ENCODE measurements around the gene ARHGAP26. TPM values are rescaled to one million over a fixed set of nuclear protein-coding genes. Genes with fewer than 3 reads are reported as not detected.

ARHGAP26 gene
- total RNA-seq, 1 experiment from 2014 or later = 34.5 TPM

DNA sequence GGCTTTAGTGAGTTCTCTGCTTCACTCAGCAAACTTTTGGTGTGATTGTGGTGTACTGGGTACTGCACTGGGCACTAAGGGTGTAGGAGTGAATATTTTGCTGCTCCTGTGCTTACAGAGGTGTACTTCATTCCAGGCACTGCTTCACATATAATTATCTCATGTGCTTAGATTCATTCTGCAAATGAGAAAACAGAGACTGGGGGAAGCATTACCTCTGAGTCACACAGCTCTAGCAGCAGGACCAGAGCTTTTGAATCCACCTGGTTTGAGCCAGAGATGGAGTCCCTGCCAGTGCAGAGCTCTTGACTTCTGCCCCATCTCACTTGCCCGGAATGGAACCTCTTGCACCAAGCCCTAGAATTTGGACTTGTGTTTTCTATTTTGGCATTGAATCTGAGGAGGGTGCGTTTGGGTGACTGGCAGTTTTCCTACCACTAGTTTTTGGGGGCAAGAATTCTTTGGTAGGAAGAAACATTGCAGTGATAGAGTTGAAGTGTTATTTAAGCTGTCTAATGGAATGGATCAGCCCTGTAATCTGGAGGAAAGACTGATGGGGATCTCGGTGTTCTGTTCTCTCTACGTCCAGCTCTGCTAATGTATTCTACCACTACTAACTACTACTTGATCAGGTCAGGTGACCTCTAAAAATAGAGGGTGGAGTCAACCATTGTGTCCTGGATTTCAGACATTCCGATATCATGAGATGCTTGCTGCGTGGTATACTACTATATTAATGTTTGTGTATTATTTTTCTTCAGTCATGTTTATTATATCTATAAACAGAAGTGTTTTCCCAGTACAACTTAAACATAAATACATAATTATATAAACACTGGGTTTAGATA lies 2.5 kb downstream of the ARHGAP26 start:
- ChIA-PET POLR2A (no interaction called here), CTCF (interaction anchor here (0.9 to 4.5 kb wide), 3 partner anchors 60 to 116 kb away, joined by 3 to 19 read pairs (median 4); no protein-coding TSS in a partner anchor), RAD21 (ENCODE audit: low non-redundant PET in 1 of 2, low total read pairs in 2 of 2, uncharacterized antibody in 2 of 2, unreplicated experiment in 2 of 2) (no interaction called here)
- H3K4me2 ChIP-seq (ENCODE audit: low read length) = peak overlapping the region; percentile 93
- BruUV-seq (replicated peaks) = no TSS peak
- no peaks in the 10 kb centered on the region for H3K27me3 ChIP-seq (ENCODE audit: insufficient read depth, low read length)
- H3K9me3 ChIP-seq (ENCODE audit: control insufficient read depth in 1 of 2, insufficient read depth in 1 of 2, low read depth in 1 of 2, low read length in 2 of 2) = no peaks in the 10 kb centered on the region
- TF ChIP-seq ZNF274 (IDR thresholded peaks at IDR 0.05; ENCODE audit: low read depth, low read length) (no peak), EZH2 (IDR thresholded peaks at IDR 0.05) (no peak), SP1 (IDR thresholded peaks at IDR 0.05; ENCODE audit: low read depth) (no peak), POLR2AphosphoS5 (IDR thresholded peaks at IDR 0.05; ENCODE audit: low read depth, low read length) (no peak), YY1 (IDR thresholded peaks at IDR 0.05; ENCODE audit: extremely low read depth, insufficient replicate concordance, low read depth, low read length) (no peak)
- TF ChIP-seq, protein P1, sequence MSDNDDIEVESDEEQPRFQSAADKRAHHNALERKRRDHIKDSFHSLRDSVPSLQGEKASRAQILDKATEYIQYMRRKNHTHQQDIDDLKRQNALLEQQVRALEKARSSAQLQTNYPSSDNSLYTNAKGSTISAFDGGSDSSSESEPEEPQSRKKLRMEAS (IDR thresholded peaks at IDR 0.05) = no peak
- TF ChIP-seq, protein P2, sequence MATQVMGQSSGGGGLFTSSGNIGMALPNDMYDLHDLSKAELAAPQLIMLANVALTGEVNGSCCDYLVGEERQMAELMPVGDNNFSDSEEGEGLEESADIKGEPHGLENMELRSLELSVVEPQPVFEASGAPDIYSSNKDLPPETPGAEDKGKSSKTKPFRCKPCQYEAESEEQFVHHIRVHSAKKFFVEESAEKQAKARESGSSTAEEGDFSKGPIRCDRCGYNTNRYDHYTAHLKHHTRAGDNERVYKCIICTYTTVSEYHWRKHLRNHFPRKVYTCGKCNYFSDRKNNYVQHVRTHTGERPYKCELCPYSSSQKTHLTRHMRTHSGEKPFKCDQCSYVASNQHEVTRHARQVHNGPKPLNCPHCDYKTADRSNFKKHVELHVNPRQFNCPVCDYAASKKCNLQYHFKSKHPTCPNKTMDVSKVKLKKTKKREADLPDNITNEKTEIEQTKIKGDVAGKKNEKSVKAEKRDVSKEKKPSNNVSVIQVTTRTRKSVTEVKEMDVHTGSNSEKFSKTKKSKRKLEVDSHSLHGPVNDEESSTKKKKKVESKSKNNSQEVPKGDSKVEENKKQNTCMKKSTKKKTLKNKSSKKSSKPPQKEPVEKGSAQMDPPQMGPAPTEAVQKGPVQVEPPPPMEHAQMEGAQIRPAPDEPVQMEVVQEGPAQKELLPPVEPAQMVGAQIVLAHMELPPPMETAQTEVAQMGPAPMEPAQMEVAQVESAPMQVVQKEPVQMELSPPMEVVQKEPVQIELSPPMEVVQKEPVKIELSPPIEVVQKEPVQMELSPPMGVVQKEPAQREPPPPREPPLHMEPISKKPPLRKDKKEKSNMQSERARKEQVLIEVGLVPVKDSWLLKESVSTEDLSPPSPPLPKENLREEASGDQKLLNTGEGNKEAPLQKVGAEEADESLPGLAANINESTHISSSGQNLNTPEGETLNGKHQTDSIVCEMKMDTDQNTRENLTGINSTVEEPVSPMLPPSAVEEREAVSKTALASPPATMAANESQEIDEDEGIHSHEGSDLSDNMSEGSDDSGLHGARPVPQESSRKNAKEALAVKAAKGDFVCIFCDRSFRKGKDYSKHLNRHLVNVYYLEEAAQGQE (IDR thresholded peaks at IDR 0.05; ENCODE audit: low read depth) = no peak
- peaks cover 65% of the 10 kb centered on the region for H3K79me2 ChIP-seq (ENCODE audit: insufficient read depth, low read length)
- no peak overlapping the region for H3K9ac ChIP-seq (ENCODE audit: low read length)
- no peaks in the 10 kb centered on the region for H4K20me1 ChIP-seq (ENCODE audit: insufficient read depth)
- 0 out of 4 replicates have a peak overlapping the region, but pooled peaks of 1 of the 2 experiments have one; percentile 83 for H3K4me3 ChIP-seq (replicated peaks in 1 of 2; ENCODE audit: low read depth in 1 of 2, low read length in 2 of 2)
- peaks cover 16 to 27% of the 10 kb centered on the region in 2 experiments for H3K4me1 ChIP-seq (ENCODE audit: control insufficient read depth in 1 of 2, insufficient read depth in 2 of 2, low read length in 2 of 2)
- no peak overlapping the region for H3K27ac ChIP-seq (ENCODE audit: low read depth, low read length)
- no peaks in the 10 kb centered on the region for H3K36me3 ChIP-seq (ENCODE audit: control insufficient read depth in 1 of 2, insufficient read depth in 2 of 2, low read length in 2 of 2)
- ATAC-seq = no peak
- H3K9me2 ChIP-seq (ENCODE audit: insufficient read depth) = no peaks in the 10 kb centered on the region
- intact Hi-C loops (cut with micrococcal nuclease) = no loop called here
- no peak for DNase-seq (ENCODE audit: low read depth, low spot score)
- no peak overlapping the region for H2AFZ ChIP-seq (ENCODE audit: low read depth, low read length, poor library complexity, severe bottlenecking)
